WERI-Rb-1 (cell line): ENCODE results near the gene ZC3H18.

Source experiments
- DNase-seq: peaks from one replicate; pipeline ENCODE4 v3.0.0-alpha.2; 2020
- H3K27ac ChIP-seq: fragments of 250-450 bp; sonication (Bioruptor Pico); 2 replicates; pipeline ENCODE4 v1.5.1; 2020; ENCODE audit warnings: mild to moderate bottlenecking, moderate library complexity
- H3K27me3 ChIP-seq: fragments of 250-450 bp; sonication (Bioruptor Pico); 2 replicates; pipeline ENCODE4 v1.5.1; 2021; ENCODE audit warnings: mild to moderate bottlenecking, low read depth, moderate library complexity; ENCODE audit not compliant: insufficient read depth, severe bottlenecking
- H3K36me3 ChIP-seq: fragments of 250-450 bp; sonication (Bioruptor Pico); 2 replicates; pipeline ENCODE4 v1.5.1; 2020; ENCODE audit warnings: mild to moderate bottlenecking, moderate library complexity
- H3K4me3 ChIP-seq: 2 replicates; pipeline ENCODE4 v1.5.1; 2011; ENCODE audit warnings: low read depth, mild to moderate bottlenecking, control low read depth, low read length
- H3K9me3 ChIP-seq: fragments of 250-450 bp; sonication (Bioruptor Pico); 2 replicates; pipeline ENCODE4 v1.5.1; 2021; ENCODE audit warnings: mild to moderate bottlenecking, moderate library complexity; ENCODE audit not compliant: severe bottlenecking
- TF ChIP-seq, protein P1 (sequence below): IDR thresholded peaks from 2 replicates; pipeline ENCODE4 v1.5.1; 2011; ENCODE audit warnings: low read depth, mild to moderate bottlenecking, control low read depth, inconsistent platforms, low read length

ZC3H18 gene

DNA sequence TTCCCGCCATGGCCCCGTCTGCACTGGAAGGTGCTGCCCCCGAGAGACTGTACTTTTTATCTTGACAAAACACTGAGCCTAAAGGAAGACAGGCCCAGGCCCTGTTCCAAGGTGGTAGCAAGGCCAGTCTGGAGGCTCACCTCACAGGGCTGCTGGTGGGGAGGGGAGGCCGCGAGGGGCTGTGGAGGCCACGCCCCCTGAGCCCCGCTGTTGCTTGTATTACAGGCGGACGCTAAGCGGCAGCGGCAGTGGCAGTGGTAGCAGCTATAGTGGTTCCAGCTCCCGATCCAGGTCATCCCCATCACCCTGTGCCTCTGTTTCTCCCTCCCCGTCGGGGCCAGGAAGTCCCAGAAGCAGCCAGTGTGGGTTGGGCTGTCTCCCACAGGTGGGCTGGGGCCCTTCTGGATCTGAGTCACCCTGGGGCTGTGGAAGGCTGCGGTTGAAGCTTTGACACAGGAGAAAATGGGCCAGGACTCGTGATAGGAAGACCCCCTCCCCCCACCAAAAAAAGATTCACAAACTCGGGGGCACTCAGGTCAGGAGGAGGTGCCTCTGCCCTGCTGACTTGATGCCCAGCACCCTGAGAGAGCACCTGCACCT is 54.9 kb downstream of the ZC3H18 start:
- TF ChIP-seq, protein P1, sequence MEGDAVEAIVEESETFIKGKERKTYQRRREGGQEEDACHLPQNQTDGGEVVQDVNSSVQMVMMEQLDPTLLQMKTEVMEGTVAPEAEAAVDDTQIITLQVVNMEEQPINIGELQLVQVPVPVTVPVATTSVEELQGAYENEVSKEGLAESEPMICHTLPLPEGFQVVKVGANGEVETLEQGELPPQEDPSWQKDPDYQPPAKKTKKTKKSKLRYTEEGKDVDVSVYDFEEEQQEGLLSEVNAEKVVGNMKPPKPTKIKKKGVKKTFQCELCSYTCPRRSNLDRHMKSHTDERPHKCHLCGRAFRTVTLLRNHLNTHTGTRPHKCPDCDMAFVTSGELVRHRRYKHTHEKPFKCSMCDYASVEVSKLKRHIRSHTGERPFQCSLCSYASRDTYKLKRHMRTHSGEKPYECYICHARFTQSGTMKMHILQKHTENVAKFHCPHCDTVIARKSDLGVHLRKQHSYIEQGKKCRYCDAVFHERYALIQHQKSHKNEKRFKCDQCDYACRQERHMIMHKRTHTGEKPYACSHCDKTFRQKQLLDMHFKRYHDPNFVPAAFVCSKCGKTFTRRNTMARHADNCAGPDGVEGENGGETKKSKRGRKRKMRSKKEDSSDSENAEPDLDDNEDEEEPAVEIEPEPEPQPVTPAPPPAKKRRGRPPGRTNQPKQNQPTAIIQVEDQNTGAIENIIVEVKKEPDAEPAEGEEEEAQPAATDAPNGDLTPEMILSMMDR = no peak
- Histone ChIP-seq H3K36me3 (peaks cover 3% of the 10 kb centered on the region), H3K27me3 (no peaks in the 10 kb centered on the region), H3K4me3 (no peak overlapping the region), H3K27ac (no peak overlapping the region), H3K9me3 (no peaks in the 10 kb centered on the region)
- DNase-seq = no peak

DNA sequence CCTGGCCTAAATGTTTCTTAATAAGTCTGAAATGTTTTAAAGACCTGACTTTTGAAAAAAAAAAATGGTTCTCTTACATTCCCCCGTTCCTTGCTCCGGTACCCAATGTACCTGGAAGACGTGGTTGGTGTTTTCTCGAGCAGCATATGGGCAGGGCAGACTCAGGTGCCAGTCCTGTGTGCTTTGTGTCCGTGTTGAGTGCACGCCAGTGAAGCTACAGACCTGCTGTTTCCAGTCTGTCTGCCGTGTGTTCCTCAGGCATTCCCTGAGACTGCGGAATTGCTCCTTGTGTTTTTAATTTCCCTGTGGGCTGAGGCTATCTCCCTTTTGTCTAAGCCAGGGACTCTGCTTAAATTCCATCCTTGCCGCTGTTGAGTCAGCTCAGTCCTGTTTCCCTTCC is 56.4 kb downstream of the ZC3H18 start:
- Histone ChIP-seq H3K27ac (no peak overlapping the region), H3K36me3 (peaks cover 6% of the 10 kb centered on the region), H3K4me3 (no peak overlapping the region), H3K27me3 (no peaks in the 10 kb centered on the region), H3K9me3 (no peaks in the 10 kb centered on the region)
- DNase-seq = no peak
- TF ChIP-seq, protein P1 = no peak

DNA sequence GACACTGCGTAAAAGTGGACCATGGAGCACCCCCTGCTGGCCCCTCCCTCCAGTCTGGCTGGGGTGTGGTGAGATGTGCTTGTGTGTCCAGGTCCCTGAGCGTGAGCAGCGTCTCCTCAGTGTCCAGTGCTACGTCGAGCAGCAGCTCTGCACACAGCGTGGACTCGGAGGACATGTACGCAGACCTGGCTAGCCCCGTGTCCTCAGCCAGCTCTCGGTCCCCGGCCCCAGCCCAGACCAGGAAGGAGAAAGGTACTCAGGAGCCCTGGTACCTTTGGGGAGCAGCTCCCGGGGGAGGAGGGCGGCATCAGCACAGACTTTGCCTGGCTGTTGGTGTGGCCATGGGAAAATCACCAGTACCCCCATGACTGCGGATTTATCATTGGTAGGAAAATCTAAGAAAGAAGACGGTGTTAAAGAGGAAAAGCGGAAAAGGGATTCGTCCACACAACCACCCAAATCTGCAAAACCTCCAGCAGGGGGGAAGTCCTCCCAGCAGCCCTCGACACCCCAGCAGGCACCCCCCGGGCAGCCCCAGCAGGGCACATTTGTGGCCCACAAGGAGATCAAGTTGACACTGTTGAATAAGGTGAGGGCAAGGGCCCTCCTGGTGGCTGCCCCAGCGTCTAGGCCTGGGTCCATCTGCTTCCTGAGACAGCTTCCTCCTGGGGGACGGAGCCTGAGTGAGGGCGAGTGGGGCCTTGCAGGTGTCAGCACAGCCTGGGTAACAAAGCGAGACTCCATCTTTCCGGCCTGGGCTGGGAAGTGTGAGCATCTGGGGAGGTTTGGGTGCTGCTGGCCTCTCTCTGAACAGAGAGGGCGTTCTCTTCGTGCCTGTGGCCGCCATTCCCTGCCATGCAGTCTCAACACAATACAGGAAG is 57.6 kb downstream of the ZC3H18 start:
- TF ChIP-seq, protein P1 = no peak
- Histone ChIP-seq H3K9me3 (no peaks in the 10 kb centered on the region), H3K27ac (peak overlapping the region; percentile 39; the same call in 1 of the 2 replicates), H3K27me3 (no peaks in the 10 kb centered on the region), H3K36me3 (peaks cover 6% of the 10 kb centered on the region), H3K4me3 (no peak overlapping the region)
- DNase-seq = no peak

DNA sequence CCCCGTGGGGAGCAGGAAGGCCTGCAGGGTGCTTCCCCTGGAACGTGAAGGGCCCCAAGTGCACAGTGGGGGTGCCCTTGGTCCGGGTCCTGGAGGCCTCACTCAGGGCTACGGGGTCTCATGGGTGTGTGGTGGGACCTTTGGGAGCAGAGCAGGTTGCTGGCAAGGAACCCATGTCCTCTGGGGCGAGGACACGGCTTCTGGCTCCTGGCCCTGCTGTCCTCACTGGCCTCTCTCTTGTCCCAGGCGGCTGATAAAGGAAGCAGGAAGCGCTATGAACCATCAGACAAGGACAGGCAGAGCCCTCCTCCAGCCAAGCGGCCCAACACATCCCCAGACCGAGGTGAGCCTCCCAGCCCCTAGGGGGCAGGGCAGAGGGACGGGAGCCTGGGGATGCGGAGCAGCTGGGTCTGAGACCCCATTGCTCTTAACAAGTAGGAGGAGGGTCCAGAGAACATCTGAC is 58.3 kb downstream of the ZC3H18 start:
- Histone ChIP-seq H3K4me3 (no peak overlapping the region), H3K36me3 (peaks cover 11% of the 10 kb centered on the region), H3K27me3 (no peaks in the 10 kb centered on the region), H3K27ac (peak overlapping the region; percentile 39; the same call in 1 of the 2 replicates), H3K9me3 (no peaks in the 10 kb centered on the region)
- DNase-seq = peak; percentile 61
- TF ChIP-seq, protein P1 = peak; percentile 71

DNA sequence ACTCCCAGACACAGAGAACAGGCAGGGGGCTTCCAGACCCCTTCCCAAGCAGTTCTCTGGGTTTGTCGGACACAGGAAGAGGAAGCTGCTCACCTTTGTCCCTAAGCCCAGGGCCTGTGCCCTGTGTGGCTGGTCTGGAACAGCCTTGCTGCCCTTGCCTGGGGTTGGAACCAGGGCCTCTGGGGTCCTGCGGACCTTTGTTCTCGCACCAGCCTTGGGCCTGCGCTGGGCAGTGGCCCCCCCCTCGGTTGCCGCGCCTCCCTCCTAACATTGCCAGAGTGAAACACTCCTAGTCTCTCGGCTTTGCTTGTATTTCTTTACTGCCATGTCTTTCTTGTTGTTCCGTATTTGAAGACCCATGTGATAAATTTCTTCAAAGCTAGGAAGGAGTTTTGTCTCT is 59.6 kb downstream of the ZC3H18 start:
- no peak for DNase-seq
- Histone ChIP-seq H3K27ac (no peak overlapping the region), H3K36me3 (peaks cover 9% of the 10 kb centered on the region), H3K9me3 (no peaks in the 10 kb centered on the region), H3K4me3 (no peak overlapping the region), H3K27me3 (no peaks in the 10 kb centered on the region)
- TF ChIP-seq, protein P1 = no peak
